Erythroblast (primary cell): ENCODE measurements around the gene TNN.
A peak's percentile ranks its signal among the peaks of the same experiment; 100 is the strongest.
"Not testable (repeated sequence)": the region's sequence is repeated elsewhere in the genome, so short reads cannot be mapped to it uniquely, and the experiment has no call there.

Experiments
- DNase-seq, 2 experiments: peaks; one replicate each; lab custom pipeline; 2025; lab: John Stamatoyannopoulos, UW
- GATA1 ChIP-seq: IDR thresholded peaks from 2 replicates; pipeline ENCODE4 v1.6.1; 2011; ENCODE audit warnings: low read depth, mild to moderate bottlenecking, control low read depth, low read length, moderate library complexity
- POLR2A ChIP-seq: IDR thresholded peaks from 2 replicates; pipeline ENCODE4 v1.6.1; 2011; ENCODE audit warnings: mild to moderate bottlenecking, low read length

Gene TNN, protein sequence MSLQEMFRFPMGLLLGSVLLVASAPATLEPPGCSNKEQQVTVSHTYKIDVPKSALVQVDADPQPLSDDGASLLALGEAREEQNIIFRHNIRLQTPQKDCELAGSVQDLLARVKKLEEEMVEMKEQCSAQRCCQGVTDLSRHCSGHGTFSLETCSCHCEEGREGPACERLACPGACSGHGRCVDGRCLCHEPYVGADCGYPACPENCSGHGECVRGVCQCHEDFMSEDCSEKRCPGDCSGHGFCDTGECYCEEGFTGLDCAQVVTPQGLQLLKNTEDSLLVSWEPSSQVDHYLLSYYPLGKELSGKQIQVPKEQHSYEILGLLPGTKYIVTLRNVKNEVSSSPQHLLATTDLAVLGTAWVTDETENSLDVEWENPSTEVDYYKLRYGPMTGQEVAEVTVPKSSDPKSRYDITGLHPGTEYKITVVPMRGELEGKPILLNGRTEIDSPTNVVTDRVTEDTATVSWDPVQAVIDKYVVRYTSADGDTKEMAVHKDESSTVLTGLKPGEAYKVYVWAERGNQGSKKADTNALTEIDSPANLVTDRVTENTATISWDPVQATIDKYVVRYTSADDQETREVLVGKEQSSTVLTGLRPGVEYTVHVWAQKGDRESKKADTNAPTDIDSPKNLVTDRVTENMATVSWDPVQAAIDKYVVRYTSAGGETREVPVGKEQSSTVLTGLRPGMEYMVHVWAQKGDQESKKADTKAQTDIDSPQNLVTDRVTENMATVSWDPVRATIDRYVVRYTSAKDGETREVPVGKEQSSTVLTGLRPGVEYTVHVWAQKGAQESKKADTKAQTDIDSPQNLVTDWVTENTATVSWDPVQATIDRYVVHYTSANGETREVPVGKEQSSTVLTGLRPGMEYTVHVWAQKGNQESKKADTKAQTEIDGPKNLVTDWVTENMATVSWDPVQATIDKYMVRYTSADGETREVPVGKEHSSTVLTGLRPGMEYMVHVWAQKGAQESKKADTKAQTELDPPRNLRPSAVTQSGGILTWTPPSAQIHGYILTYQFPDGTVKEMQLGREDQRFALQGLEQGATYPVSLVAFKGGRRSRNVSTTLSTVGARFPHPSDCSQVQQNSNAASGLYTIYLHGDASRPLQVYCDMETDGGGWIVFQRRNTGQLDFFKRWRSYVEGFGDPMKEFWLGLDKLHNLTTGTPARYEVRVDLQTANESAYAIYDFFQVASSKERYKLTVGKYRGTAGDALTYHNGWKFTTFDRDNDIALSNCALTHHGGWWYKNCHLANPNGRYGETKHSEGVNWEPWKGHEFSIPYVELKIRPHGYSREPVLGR (N-terminal part only)

DNA sequence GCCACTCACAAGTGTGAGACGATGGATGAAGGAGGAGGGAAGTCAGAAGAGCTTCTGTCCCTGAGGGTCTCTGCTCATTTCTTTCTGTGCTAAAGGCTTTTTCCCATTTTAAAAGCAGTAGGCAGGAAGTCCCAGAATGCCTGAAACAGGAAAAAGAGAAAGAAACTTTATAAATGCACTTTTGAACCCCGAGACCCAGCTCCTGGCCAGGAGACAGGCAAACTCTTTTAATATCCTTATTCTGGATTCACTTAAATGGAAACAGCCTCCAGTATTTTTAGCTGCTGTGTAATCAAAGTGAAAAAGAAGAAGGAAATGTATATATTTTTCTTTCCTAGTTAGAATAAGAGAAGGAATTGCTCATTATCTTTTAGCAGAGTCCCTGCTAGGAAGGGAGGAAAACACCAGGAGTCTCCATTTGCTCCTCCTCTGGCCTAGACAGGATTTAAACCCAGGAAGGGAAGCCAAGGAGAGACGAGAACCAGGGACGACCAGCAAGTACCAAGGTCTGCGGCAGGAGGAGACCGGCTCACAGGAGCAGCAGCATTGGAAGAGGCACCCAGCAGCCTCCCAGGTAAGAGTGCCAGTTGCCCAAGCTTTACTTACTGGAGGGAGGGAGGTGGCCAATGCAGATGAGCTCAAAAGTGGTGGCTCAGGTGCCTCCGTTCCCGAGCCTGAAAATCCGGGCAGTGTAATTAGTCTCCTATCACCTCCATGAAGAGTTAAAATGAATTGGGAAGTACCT is at the start of gene TNN:
Gene TNN, plus strand, starts transcription at position 472 of the 745 bp plus-strand sequence. CDS start 9,586 bp downstream, outside the sequence.
- no peak for TF ChIP-seq GATA1
- no peak for TF ChIP-seq POLR2A
- DNase-seq: no peak

DNA sequence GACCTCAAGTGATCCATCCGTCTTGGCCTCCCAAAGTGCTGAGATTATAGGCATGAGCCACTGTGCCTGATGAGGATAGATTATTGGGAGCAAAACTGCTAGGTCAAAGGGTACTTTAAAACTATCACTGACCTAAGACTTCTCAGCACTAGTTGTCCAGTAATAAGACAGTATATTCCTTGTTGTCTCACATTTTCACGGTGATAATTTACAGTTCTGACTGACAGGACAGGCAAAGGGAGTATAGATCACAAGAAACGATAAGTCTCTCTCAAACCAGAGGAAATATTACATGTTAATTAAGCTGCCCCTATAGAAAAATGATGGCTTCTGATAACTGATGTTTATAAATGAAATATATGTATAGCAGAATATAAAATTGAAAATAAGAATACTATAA is 48.1 kb upstream of the TNN start:
- TF ChIP-seq GATA1 (no peak), POLR2A (no peak)
- DNase-seq: no peak

DNA sequence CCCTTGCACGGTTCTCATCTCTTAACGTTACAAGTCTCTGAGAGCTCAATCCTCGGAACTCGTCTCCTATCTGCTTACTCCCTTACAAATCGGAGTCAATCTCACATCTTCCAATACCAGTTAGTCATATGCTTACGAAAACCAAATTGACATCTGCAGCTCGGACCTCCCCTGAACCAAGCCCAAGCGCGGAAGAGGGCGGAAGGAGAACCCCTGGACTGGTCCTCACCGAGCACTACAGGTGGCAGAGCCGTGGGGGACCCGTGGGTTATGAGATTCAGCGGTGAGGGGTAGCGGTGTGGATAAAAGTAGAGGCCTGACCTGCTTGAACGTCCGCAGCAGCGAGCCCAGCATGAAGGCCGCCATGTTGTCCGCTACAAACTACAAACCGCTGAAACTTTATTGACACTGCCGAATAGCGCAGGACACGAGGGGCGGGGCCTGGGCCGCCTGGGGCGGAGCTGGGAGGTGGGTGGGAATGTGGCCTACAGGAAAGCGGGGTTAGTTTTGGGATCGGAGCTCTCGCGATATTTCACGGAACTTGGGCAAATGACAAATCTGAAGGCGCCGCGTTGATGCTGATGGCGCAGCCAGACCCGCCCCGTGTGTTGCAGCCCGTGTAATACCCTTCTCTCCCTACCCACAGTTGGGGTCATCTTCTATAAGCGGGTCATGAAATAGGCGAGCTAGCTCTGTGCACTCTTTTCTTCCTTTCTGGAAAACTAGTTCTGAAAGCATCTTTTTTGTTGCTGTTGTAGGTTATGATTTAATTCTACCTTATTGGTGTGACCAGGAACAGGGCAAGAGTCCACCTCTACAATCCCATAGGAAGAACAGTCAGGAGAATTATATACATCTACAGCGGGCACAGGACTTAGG is 44.4 kb upstream of the TNN start, which contains the start of gene MRPS14:
Gene MRPS14, minus strand, starts transcription at position 383 of the 879 bp plus-strand sequence. Its CDS starts 17 bp downstream, at position 366.
- peak; percentile 99 for DNase-seq
- TF ChIP-seq GATA1 (no peak), POLR2A (peak; percentile 91)

DNA sequence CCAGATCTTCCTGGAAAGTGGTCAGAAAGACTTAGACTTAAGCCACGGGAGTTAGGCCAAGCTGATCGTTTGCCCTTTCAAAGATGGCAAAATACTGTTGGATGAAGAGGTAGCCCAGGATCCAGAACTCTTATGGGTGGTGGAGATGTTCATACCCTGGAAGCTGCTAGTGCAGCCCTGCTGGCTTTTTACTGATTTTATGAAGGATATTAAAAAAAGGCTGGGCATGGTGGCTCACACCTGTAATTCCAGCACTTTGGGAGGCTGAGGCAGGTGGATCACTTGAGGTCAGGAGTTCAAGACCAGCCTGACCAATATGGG is 43.8 kb upstream of the TNN start:
- not testable (repeated sequence) for DNase-seq

DNA sequence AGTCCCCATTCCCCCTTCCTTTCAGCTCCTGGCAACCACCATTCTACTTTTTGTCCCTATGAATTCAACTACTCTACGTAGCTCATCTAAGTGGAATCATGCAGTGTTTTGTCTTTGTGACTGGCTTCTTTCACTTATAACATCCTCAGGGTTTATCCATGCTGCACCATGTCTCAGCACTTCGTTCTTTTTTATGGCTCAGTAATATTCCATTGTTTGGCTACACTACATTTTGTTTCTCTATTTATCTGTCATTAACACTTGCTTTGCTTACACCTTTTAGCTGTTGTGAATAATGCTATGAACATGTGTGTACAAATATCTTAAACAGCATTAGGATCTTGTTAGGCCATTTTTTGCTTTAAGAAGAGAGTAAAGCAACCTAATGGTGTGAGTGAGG is 42.9 kb upstream of the TNN start:
- DNase-seq: no peak
- TF ChIP-seq POLR2A: no peak
- no peak for TF ChIP-seq GATA1

DNA sequence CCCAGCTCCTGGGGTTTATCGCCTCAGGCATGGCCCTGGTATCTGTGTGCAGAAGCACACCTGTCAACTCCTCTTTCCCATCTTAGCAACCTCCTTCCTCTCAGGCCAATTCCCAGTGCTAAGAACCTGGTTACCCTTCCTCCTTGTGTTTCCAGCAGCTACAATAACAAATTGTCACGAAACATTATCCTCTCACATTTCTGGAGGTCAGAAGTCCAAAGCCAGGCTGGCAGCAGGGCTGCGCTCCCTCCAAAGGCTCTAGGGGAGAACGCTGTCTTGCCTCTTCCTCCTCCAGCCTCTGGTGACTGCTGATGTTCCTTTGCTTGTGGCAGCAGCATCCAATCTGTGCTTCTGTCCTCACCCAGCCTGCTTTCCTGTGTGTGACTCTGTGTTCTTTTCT is 33.7 kb upstream of the TNN start:
- no peak for DNase-seq
- TF ChIP-seq POLR2A (no peak), GATA1 (no peak)

DNA sequence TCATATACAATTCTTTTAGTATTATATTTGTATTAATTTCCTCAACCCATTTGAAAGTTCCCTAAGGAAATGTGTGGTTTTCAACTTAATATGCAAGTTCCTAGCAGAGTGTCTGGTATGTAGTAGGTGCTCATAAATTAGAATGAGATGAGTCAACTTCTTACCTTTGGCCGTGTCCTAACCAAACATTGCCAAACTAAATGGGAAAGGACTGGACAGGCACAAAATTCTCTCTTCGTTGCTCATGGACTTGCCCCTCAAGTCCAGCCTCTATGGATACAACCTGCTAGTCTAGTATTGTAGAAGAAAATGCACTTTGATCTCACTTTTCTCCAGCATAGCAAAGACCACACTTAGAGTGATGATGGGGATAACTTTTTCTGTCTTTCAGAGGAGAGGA is 32.9 kb upstream of the TNN start:
- TF ChIP-seq GATA1: no peak
- no peak for TF ChIP-seq POLR2A
- no peak for DNase-seq

DNA sequence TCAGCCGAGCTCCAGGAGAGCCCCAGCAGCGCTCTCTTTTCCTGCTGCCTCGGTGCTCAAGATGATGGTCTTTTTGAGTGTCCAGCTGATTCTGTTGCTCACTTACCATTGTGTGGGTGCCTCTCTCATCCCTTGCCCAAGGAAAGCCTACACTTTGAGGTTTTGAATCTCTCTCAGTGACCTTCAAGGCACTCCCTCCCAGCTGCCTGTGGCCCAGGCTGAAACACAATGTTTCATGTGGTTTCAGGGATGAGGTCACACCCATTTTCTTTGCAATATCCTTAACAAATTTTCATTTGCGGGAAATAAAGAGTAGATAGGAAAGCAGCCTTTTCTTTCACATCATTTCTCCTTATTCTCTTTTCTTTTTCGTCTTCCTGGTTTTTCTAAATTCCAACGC is 31.8 kb upstream of the TNN start:
- no peak for TF ChIP-seq POLR2A
- no peak for TF ChIP-seq GATA1
- DNase-seq: no peak

DNA sequence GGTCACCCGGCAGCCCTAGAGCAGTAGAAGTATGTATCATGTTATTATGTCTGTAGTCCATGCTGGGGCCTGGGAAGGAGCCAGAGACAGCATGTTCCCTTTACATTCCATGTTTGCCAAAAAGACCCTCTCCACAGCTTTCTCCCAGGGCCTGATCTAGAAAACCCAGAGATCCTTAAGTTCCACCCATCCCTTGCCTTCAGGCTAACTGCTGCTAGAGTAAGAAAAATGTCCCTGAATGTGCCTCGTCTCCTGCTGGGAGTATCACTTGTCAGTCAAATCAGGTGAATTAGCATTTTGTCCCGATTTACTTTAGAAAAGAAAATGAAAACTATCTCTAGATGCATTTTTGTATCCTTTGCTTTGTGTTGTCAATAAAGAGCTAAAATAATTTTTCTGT is 31.2 kb upstream of the TNN start:
- no peak for DNase-seq
- TF ChIP-seq POLR2A: no peak
- TF ChIP-seq GATA1: no peak

DNA sequence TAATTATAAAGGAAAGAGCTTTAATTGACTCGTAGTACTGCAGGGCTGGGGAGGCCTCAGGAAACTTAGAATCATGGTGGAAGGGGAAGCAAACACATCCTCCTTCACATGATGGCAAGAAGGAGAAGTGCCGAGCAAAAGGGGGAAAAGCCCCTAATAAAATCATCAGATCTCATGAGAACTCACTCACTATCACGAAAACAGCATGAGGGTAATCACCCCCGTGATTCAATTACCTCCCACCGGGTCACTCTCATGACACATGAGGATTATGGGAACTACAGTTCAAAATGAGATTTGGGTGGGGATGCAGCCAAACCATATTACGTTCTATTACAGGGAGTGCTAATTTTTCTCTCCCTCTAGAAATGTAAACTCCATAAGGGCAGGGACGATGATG is 30.2 kb upstream of the TNN start:
- TF ChIP-seq POLR2A (no peak), GATA1 (no peak)
- no peak for DNase-seq

DNA sequence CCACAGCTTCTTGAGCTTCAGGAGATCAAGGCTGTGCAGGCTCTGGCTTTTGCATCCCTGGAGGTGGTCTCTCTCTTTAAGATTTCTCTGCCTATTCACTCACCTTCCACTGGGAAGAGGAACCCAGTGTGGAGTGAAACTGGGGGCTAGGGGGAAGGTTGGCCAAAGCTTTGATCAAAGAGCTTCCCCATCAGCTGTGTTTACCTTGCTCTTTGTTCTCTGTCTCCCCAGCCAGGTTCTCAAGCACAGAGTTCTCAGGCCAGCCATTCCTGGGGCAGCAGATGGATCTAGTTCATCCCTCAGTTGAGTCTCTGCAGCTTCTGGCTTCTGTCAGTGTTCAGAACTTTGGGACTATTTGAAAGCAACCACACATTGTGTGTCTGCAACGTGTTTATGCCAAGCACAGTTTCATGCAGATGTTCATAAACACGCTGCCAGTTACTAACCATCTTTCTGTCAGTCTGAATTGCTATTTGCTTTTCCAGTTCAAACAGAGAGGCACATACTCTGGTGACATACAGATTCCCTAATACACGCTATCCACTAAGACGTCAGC is 27.2 kb upstream of the TNN start:
- DNase-seq: no peak
- no peak for TF ChIP-seq POLR2A
- TF ChIP-seq GATA1: no peak

DNA sequence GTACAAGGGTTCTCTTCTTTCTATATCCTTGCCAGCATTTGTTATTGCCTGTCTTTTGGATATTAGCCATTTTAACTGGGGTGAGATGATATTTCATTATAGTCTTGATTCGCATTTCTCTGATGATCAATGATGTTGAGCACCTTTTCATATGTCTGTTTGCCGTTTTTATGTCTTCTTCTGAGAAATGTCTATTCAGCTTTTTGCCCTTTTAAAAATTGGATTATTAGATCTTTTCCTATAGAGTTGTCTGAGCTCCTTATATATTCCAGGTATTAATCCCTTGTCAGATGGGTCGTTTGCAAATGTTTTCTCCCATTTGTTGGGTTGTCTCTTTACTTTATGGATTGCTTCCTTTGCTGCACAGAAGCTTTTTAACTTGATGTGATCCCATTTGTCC is 25.0 kb upstream of the TNN start:
- DNase-seq: no peak
- TF ChIP-seq GATA1: no peak
- TF ChIP-seq POLR2A: no peak
